K562 (cell line): Measurements from ENCODE around the gene POLR2H. TPM values are rescaled to one million over a fixed set of nuclear protein-coding genes. Genes with fewer than 3 reads are reported as not detected.

ENCODE experiments used
- ATAC-seq: fragments of 200-7000 bp; cut with Tn5 transposase; 3 replicates; pipeline ENCODE4 v1.9.1; 2020; ENCODE audit warnings: moderate library complexity
- BruUV-seq: library from RNA; stranded (reverse); fragments of 400-500 nt; replicated peaks from 2 replicates; lab custom pipeline; 2021; lab: Mats Ljungman, UMichigan
- CTCF ChIA-PET: fragments of 300-600 bp; formaldehyde crosslinking; extraction: SDS; loops from one replicate; lab custom pipeline; 2021; ENCODE audit warnings: low intra/inter-chr PET ratio; lab: Yijun Ruan, JAX
- POLR2A ChIA-PET: fragments of 300-600, 350-650 bp; sonication (Branson Sonifier 250); formaldehyde crosslinking; extraction: SDS; loops from one replicate; lab custom pipeline; 2021; ENCODE audit warnings: antibody characterized with exemption, inconsistent platforms; lab: Yijun Ruan, JAX
- DNase-seq, 4 experiments: peaks; one replicate each; pipeline versions ENCODE4 v3.0.0 to v3.0.0-alpha.2; 2011 to 2018; ENCODE audit warnings: low spot score in 3 of 4, mixed read lengths in 3 of 4; ENCODE audit errors: extremely low read depth in 1 of 4
- FAIRE-seq: peaks from 2 replicates; lab custom pipeline; 2011; peaks lifted over from hg19 to GRCh38; lab: Jason Lieb, UNC
- H2AFZ ChIP-seq: 2 replicates; pipeline ENCODE4 v1.6.0; 2011; ENCODE audit warnings: low read depth, low read length, control low read depth, inconsistent platforms
- H3K27ac ChIP-seq: fragments of 200-600 bp; 3 replicates; pipeline ENCODE4 v1.8.0; 2011; ENCODE audit warnings: low read depth, mild to moderate bottlenecking, control low read depth, inconsistent platforms, low read length, moderate library complexity, mixed read lengths; ENCODE audit errors: extremely low read depth
- H3K27me3 ChIP-seq, 2 experiments: fragments of 300-600 bp in 1 of 2; 2 replicates in 1 of 2; 3 replicates in 1 of 2; pipeline versions ENCODE4 v1.6.0 to v1.8.0; 2011; ENCODE audit warnings: inconsistent platforms in 2 of 2, low read length in 2 of 2, mild to moderate bottlenecking in 1 of 2, mixed read lengths in 1 of 2, moderate library complexity in 1 of 2; ENCODE audit not compliant: control insufficient read depth in 2 of 2, insufficient read depth in 2 of 2
- H3K36me3 ChIP-seq: fragments of 300-600 bp; 3 replicates; pipeline ENCODE4 v1.8.0; 2011; ENCODE audit warnings: mild to moderate bottlenecking, low read length, inconsistent platforms; ENCODE audit not compliant: control insufficient read depth, insufficient read depth
- H3K4me1 ChIP-seq, 2 experiments: fragments of 200-600 bp in 1 of 2; replicated peaks in 1 of 2; 2 replicates in 1 of 2; 3 replicates in 1 of 2; pipeline versions ENCODE4 v1.5.1 to v1.8.0; 2011; ENCODE audit warnings: inconsistent platforms in 2 of 2, low read length in 2 of 2, mild to moderate bottlenecking in 1 of 2, mixed read lengths in 1 of 2, moderate library complexity in 1 of 2; ENCODE audit not compliant: control insufficient read depth in 2 of 2, insufficient read depth in 2 of 2
- H3K4me2 ChIP-seq: 2 replicates; pipeline ENCODE4 v1.6.1; 2011; ENCODE audit warnings: low read length, control low read depth, inconsistent platforms, mixed read lengths; ENCODE audit not compliant: insufficient read depth
- H3K4me3 ChIP-seq: fragments of 200-600 bp; sonication (generic), shearing (Covaris generic); 2 replicates; pipeline ENCODE4 v1.5.1; 2016; ENCODE audit warnings: control low read depth, inconsistent platforms
- H3K79me2 ChIP-seq: fragments of 200-600 bp; 3 replicates; pipeline ENCODE4 v1.8.0; 2011; ENCODE audit warnings: low read length, inconsistent platforms; ENCODE audit not compliant: control insufficient read depth, insufficient read depth
- H3K9ac ChIP-seq, 2 experiments: 2 replicates each; pipeline versions ENCODE4 v1.6.0 to v1.6.1; 2011; ENCODE audit warnings: low read depth in 2 of 2, low read length in 2 of 2, control low read depth in 1 of 2, inconsistent platforms in 1 of 2, mild to moderate bottlenecking in 1 of 2, mixed read lengths in 1 of 2; ENCODE audit not compliant: insufficient read depth in 1 of 2
- H3K9me1 ChIP-seq: one replicate; pipeline ENCODE4 v1.6.0; 2011; ENCODE audit warnings: inconsistent platforms, mild to moderate bottlenecking, low read length, moderate library complexity; ENCODE audit not compliant: control insufficient read depth, insufficient read depth
- H3K9me3 ChIP-seq: replicated peaks from 2 replicates; pipeline ENCODE4 v1.5.1; 2011; ENCODE audit warnings: low read depth, low read length, inconsistent platforms; ENCODE audit not compliant: control insufficient read depth, insufficient read depth
- H4K20me1 ChIP-seq: replicated peaks from 2 replicates; pipeline ENCODE4 v1.6.1; 2011; ENCODE audit warnings: low read length, inconsistent platforms, mixed read lengths; ENCODE audit not compliant: control insufficient read depth, insufficient read depth
- EWSR1 ChIP-seq: fragments of 450-650 bp; IDR thresholded peaks from 2 replicates; pipeline ENCODE4 v1.6.1; 2018; ENCODE audit warnings: borderline replicate concordance, mild to moderate bottlenecking, low read depth, moderate library complexity; ENCODE audit not compliant: partially characterized antibody
- KDM5B ChIP-seq: fragments of 200-600 bp; sonication (generic); IDR thresholded peaks from 2 replicates; pipeline ENCODE4 v1.6.1; 2012; ENCODE audit warnings: low read depth, mild to moderate bottlenecking, moderate library complexity, low read length, control low read depth, inconsistent platforms; ENCODE audit not compliant: insufficient replicate concordance
- MTA3 ChIP-seq: fragments of 450-650 bp; formaldehyde crosslinking; IDR thresholded peaks from 2 replicates; pipeline ENCODE4 v1.6.1; 2017; ENCODE audit warnings: mild to moderate bottlenecking, borderline replicate concordance
- PCBP1 ChIP-seq: fragments of 200-400 bp; formaldehyde crosslinking; IDR thresholded peaks from 2 replicates; pipeline ENCODE4 v1.6.1; 2018; ENCODE audit warnings: mild to moderate bottlenecking, low read depth, low read length; ENCODE audit not compliant: poor library complexity, severe bottlenecking
- PHF20 ChIP-seq: fragments of 450-650 bp; IDR thresholded peaks from 2 replicates; pipeline ENCODE4 v1.6.1; 2018; ENCODE audit not compliant: partially characterized antibody
- TRIM24 ChIP-seq, 2 experiments: fragments of 450-650 bp; IDR thresholded peaks; 2 replicates each; pipeline ENCODE4 v1.6.1; 2016
- ZBTB7A ChIP-seq: IDR thresholded peaks from 2 replicates; pipeline ENCODE4 v1.6.1; 2011; ENCODE audit warnings: low read depth, mild to moderate bottlenecking, low read length, moderate library complexity, borderline replicate concordance; ENCODE audit not compliant: control insufficient read depth
- ZNF263 ChIP-seq: sonication (generic); formaldehyde crosslinking; IDR thresholded peaks from 2 replicates; pipeline ENCODE4 v1.8.0; 2022; ENCODE audit warnings: mild to moderate bottlenecking, missing genetic modification reagents, borderline replicate concordance
- WGBS: fragments of 100-300 bp; shearing (Covaris generic); methylation state at CpG from one replicate; pipeline ENCODE4 v1.1.6; 2016; ENCODE audit warnings: low coverage, mixed read lengths; ENCODE audit not compliant: insufficient coverage; ENCODE audit errors: missing lambda C conversion rate; 5-methylcytosine and 5-hydroxymethylcytosine counted together
- in situ Hi-C: fragments of 300-500 bp; cut with MboI; formaldehyde crosslinking; loops from 4 replicates; pipeline ENCODE4 v1.15.0; 2018; ENCODE audit warnings: inconsistent platforms, mixed read lengths
- intact Hi-C: fragments of 100-400 bp; cut with micrococcal nuclease; formaldehyde crosslinking; loops from 2 replicates; pipeline ENCODE4 v1.14.2; 2022
- polyA plus RNA-seq, 8 experiments: library from polyadenylated mRNA; depleted of rRNA in 4 of 8; stranded (reverse) in 5 of 8; unstranded in 3 of 8; fragments of >200 nt; fragmentation: Nextera tagmentation in 2 of 8; fragmentation: Illumina TruSeq in 1 of 8; extraction: Ambion mirVana in 2 of 8; extraction: Trizol in 1 of 8; gene quantifications; 2 replicates each; pipeline versions ENCODE4 v1.2.1 to v1.2.3, GENCODE V29; 2011 to 2014; ENCODE audit warnings: inconsistent platforms in 1 of 8, missing spikeins in 1 of 8
- total RNA-seq, 7 experiments: library from RNA; depleted of rRNA in 6 of 7; stranded (reverse); fragments of >200 nt in 6 of 7; fragmentation: Illumina TruSeq in 2 of 7; extraction: Trizol in 2 of 7; gene quantifications; 2 replicates each; pipeline versions ENCODE4 v1.2.1 to v1.2.3, GENCODE V29; 2011 to 2021; ENCODE audit warnings: low replicate concordance in 1 of 7
- TF ChIP-seq, protein P1 (sequence below): sonication (generic); formaldehyde crosslinking; IDR thresholded peaks from 2 replicates; pipeline ENCODE4 v1.5.0; 2020; ENCODE audit warnings: missing genetic modification reagents

The POLR2H gene
- total and polyA plus RNA-seq, 9 of the 15 experiments (the other 6 are each of a cell fraction or from before 2014, with no cell fraction given), result 128 to 512 (median 220) TPM

DNA sequence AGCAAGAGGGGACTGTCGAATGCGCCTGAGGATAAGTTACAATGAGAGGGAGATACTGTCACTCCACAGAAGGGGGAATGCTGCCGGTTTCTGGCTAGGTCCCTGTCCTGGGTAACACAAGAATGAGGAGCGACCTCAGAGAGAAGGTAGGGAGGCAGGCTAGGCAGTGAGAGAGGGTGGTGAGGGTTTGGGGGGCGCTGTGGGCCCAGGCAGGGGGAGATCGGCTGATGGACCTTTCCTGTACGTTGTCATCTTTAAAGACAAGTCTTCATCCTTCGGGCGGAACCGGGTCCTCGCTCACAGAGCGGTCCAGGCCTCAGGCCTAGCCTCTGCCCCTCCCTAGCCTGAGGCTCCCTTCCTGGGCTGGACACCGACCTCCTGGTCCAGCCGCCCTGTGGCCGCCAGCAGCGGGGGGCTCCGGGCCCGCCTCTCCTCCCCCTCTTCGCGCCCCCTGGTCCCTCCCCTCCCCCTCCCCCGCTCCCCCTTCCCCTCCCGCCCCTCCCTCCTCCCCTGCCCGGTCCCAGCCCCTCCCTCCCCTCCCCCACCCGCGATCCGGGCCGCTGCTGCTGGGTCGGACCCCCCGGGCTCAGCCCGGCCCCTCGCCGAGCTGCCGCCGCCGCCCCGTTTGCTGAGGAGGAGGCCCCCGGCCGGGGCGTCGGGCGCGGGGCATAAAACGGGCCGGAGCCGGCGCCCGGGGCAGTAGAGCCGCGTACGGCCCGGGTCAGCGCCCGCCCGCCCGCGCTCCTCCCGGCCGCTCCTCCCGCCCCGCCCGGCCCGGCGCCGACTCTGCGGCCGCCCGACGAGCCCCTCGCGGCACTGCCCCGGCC is 18.1 kb downstream of the POLR2H start, which contains the start of gene CHRD:
CHRD (plus strand) TSS at position 697 of the 827 bp plus-strand sequence. CDS start 265 bp downstream, outside the sequence.
- Histone ChIP-seq H3K4me2 (no peak within 1 kb of the TSS), H3K27ac (no peak within 1 kb of the TSS), H2AFZ (0 out of 2 replicates have a peak within 1 kb of the TSS, but pooled peaks have one; percentile 45), H3K9me1 (no peaks in the 10 kb centered on the region), H3K36me3 (no peaks in the 10 kb centered on the region), H3K4me1 (peaks cover 5 to 34% of the 10 kb centered on the region in 2 experiments; a peak in 4 of 5 replicates), H3K79me2 (no peaks in the 10 kb centered on the region), H3K4me3 (peak within 1 kb of the TSS; percentile 35), H3K9ac (peak within 1 kb of the TSS in 1 of 2 experiments; percentile 51; a peak in 1 of 4 replicates), H3K9me3 (no peaks in the 10 kb centered on the region), H3K27me3 (peaks cover 18 to 36% of the 10 kb centered on the region in 2 experiments), H4K20me1 (0 out of 2 replicates have a peak, but pooled peaks cover 3% of the 10 kb centered on the region)
- DNase-seq (no peak), FAIRE-seq (no peak), ATAC-seq (peak; percentile 9; the same call in 2 of the 3 replicates)
- in situ Hi-C loops (no loop called here), intact Hi-C loops (loop anchor here (10.0 kb wide), 2 partner anchors 335 to 395 kb away; partner anchors contain the start of gene MAGEF1)
- no TSS peak for BruUV-seq
- POLR2A ChIA-PET, result no interaction called here
- 77% methylated on average over 6 of the region's 71 CpGs for WGBS
- CTCF ChIA-PET, result no interaction called here
- peak; percentile 76 for TF ChIP-seq ZNF263 (CRISPR knock-in tag)
- no peak for TF ChIP-seq PHF20
- peak; percentile 26; the same call in 1 of the 2 replicates for TF ChIP-seq ZBTB7A
- no peak for TF ChIP-seq KDM5B
- TF ChIP-seq, protein P1, sequence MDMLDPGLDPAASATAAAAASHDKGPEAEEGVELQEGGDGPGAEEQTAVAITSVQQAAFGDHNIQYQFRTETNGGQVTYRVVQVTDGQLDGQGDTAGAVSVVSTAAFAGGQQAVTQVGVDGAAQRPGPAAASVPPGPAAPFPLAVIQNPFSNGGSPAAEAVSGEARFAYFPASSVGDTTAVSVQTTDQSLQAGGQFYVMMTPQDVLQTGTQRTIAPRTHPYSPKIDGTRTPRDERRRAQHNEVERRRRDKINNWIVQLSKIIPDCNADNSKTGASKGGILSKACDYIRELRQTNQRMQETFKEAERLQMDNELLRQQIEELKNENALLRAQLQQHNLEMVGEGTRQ (CRISPR knock-in tag), result no peak
- no peak for TF ChIP-seq TRIM24 (IDR thresholded peaks at IDR 0.05)
- no peak for TF ChIP-seq EWSR1
- no peak for TF ChIP-seq MTA3
- peak; percentile 21 for TF ChIP-seq PCBP1
